AG10803 (cell line): ENCODE data around the gene KIAA1217.

ENCODE experiments used
- DNase-seq: peaks from one replicate; pipeline ENCODE4 v3.0.0; 2010; ENCODE audit warnings: low read depth
- H3K4me3 ChIP-seq: 2 replicates; pipeline ENCODE4 v1.5.1; 2011; ENCODE audit warnings: mild to moderate bottlenecking, low read length, control low read depth
- TF ChIP-seq, protein P1 (sequence below): conservative IDR thresholded peaks from 2 replicates; pipeline ENCODE4 v1.5.1; 2011; ENCODE audit warnings: mild to moderate bottlenecking, low read length, control low read depth, inconsistent platforms

KIAA1217 gene

DNA sequence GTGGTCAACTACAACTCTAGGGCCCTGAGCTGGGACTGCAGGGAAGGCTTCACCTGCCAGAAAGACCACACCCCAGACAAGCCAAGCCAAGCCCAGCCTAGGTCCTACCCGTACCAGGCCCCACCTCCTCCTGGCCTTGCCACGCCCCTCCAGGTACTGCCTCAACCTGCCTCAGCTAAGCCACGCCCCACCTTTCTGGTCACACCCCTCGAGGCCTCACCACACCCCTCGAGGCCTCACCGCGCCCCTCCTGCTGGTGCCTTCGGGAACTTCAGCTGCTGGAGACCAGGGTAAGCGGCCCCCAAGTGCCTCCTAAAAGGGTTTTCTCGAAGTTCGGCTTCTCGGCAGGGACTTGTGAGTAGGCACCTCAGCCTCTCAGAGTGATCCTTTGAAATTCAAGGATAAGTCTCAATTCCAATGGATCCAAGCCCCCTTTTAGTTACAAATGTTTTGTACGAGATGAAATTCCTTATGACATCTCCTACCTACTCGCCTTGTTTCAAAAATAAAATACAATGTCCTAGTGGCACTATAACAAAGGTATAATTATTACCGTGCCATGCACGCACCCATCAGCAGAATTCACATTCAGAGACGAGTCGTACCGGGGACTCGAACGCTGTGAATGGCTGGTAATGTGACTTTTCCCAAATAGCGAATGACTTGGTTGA is 343.5 kb downstream of the KIAA1217 start:
- DNase-seq, result no peak
- H3K4me3 ChIP-seq, result no peak overlapping the region
- TF ChIP-seq, protein P1, sequence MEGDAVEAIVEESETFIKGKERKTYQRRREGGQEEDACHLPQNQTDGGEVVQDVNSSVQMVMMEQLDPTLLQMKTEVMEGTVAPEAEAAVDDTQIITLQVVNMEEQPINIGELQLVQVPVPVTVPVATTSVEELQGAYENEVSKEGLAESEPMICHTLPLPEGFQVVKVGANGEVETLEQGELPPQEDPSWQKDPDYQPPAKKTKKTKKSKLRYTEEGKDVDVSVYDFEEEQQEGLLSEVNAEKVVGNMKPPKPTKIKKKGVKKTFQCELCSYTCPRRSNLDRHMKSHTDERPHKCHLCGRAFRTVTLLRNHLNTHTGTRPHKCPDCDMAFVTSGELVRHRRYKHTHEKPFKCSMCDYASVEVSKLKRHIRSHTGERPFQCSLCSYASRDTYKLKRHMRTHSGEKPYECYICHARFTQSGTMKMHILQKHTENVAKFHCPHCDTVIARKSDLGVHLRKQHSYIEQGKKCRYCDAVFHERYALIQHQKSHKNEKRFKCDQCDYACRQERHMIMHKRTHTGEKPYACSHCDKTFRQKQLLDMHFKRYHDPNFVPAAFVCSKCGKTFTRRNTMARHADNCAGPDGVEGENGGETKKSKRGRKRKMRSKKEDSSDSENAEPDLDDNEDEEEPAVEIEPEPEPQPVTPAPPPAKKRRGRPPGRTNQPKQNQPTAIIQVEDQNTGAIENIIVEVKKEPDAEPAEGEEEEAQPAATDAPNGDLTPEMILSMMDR, result 0 out of 2 replicates have a peak, but pooled peaks have one; percentile 16

DNA sequence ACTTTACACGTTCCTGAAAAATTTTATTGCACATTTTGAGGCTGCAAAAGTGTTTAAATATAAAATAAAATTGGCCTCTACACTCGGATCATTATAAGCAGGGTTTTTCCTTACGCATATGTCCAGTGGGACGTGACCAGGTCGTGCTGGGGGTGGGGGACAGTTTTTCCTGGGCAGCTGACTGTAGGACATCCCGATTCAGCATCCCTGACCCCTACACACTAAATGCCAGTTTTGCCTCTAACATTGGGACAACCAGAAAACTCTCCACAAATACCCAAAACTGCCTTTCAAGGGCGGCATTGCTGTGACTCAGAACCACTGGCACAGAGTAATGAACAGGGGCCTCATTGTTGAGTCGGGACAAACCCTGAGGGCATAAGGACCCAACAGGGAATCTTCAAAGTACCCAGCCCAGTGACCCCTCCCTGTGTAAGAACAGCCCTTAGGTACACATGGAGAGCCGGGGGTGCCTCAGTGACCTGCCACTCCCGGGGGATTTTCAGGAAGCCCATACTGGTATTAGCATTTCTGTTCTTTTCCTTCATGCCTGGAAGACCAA is 344.2 kb downstream of the KIAA1217 start:
- H3K4me3 ChIP-seq, result no peak overlapping the region
- DNase-seq, result no peak
- TF ChIP-seq, protein P1, result no peak

DNA sequence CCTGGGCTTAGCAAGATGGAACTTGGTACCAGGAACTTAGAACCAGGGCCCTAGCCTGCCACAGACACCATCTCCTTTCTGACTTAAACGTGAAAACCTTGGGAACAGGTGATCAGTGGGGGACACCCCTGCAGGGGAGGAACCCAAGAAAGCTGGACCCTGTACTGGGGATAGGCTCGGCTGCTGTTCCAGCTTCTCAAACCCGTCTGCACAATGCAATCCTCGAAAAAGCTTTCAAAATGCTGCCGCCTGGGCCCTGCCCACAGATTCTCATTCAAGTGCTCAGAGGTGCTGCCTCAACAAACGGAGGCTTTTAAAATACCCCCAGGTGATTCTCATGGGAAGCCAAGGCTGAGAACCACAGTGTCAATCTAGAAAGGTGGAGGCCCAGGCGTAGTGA is 345.1 kb downstream of the KIAA1217 start:
- no peak for DNase-seq
- TF ChIP-seq, protein P1, result no peak
- H3K4me3 ChIP-seq, result no peak overlapping the region

DNA sequence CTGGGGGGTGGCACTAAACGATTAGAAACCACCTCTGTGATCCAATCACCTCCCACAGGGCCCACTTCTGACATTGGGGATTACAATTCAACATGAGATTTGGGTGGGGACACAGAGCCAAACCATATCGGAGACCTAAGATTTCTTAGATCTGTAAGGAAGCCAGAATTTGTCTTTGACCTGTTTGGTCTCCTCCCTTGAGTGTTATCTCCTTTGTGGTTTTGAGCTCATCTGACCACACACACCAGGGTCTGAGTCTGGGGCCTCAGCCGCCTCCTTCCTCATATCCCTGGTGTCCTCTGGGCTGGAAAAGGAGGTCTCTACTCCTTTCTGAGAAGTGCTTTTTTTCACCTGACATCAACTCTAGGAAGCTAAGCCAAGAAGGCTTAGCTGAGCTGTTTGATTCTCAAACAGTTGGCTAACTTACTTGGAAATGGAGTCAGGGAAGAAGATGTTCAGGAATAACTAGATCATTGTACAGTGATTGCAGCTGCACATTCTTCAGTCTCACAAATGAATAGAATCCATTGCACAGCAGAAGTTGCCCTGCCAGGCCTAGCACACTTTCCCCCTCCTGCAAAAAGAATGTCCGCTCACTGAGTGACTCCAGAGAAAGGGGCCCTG is 347.3 kb downstream of the KIAA1217 start:
- TF ChIP-seq, protein P1, result no peak
- no peak overlapping the region for H3K4me3 ChIP-seq
- no peak for DNase-seq

DNA sequence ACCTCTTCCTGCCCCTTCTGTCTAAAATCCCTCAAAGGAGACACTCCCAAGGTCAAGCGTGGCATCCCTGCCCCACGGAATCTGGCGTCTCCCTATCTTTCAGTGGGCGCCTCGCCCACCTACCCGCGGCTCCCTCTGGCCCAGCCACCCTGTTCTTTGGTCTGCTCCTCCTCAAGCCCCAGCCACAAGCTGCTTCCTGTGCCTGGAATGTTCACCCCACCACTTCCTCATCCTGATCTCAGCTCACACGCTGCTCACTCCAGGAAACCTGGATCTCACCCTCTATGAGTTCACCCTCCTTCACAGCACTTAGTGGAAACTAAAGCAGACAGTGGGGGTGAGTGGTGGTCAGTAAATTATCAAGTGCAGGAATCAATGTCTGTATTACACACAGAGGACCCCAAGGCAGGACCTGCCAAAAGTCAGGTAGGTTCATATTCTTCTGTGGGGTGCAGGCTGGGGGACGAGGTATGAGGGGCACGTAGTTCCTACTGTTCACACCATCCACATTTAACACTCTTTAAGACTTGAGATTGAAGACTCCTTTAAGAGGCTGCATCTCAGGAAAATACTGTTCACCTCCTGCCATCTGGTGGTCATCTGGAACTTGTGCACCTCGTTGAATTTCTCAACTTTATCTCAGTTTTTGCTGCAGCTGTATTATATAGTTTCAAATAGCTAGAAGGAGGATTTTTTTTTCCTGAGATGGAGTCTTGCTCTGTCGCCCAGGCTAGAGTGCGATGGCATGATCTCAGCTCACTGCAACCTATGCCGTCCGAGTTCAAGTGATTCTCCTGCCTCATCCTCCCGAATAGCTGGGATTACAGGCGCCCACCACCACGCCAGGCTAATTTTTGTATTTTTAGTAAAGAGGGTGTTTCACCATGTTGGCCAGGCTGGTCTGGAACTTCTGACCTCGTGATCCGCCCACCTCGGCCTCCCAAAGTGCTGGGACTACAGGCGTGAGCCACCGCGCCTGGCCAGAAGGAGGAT is 348.1 kb downstream of the KIAA1217 start:
- TF ChIP-seq, protein P1, result peak; percentile 80
- peak; percentile 76 for DNase-seq
- H3K4me3 ChIP-seq, result no peak overlapping the region

DNA sequence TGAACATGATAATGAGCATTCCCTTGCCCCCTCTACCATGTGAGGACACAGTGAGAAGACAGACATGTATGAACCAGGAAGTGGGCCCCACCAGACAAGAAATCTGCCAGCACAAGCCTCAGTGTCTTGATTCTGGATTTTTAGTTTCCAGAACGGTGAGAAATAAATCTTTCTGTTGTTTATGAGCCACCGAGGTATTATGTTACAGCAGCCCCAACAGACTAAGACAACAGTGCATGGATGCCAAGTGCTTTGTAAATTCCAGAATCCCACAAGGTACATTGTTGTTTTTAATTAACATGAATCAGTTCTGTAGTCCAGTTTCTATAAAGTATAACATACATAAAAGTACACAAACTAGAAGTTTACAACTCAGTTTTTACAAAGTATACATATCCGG is 352.5 kb downstream of the KIAA1217 start:
- DNase-seq, result peak; percentile 15
- TF ChIP-seq, protein P1, result no peak
- no peak overlapping the region for H3K4me3 ChIP-seq
